Upper lobe of left lung (tissue), 6 donors: ENCODE measurements around the gene PANK1. TPM values are rescaled to one million over a fixed set of nuclear protein-coding genes. Genes with fewer than 3 reads are reported as not detected.
"Not testable (repeated sequence)": the region's sequence is repeated elsewhere in the genome, so short reads cannot be mapped to it uniquely, and the experiment has no call there.

ENCODE experiments used
- ATAC-seq, 2 donors: fragments of 200-7000 bp; cut with Tn5 transposase; one replicate each; pipeline ENCODE4 v1.9.1; 2022; ENCODE audit warnings: mild to moderate bottlenecking in 2 of 2, moderate library complexity in 2 of 2; ENCODE audit not compliant: low FRiP score in 2 of 2
- DNase-seq, 2 donors: peaks; one replicate each; pipeline ENCODE4 v3.0.0-alpha.2; 2019 to 2020
- H3K27ac ChIP-seq, 4 donors: fragments of 200-600 bp; sonication (generic); one replicate each; pipeline ENCODE4 v1.5.1; 2016 to 2019
- H3K27me3 ChIP-seq, 4 donors: fragments of 200-600 bp; sonication (generic); one replicate each; pipeline ENCODE4 v1.5.1; 2017 to 2019
- H3K36me3 ChIP-seq, 4 donors: fragments of 200-600 bp; sonication (generic); one replicate each; pipeline ENCODE4 v1.5.1; 2016 to 2019
- H3K4me1 ChIP-seq, 4 donors: fragments of 200-600 bp; sonication (generic); one replicate each; pipeline ENCODE4 v1.5.1; 2018 to 2019
- H3K4me3 ChIP-seq, 4 donors: fragments of 200-600 bp; sonication (generic); one replicate each; pipeline ENCODE4 v1.5.1; 2017 to 2019; ENCODE audit warnings: mild to moderate bottlenecking in 2 of 4, moderate library complexity in 1 of 4
- H3K9me3 ChIP-seq, 4 donors: fragments of 200-600 bp; sonication (generic); one replicate each; pipeline ENCODE4 v1.5.1; 2018 to 2019
- EP300 ChIP-seq, 4 donors: sonication (generic); formaldehyde crosslinking; IDR thresholded peaks; one replicate each; pipeline ENCODE4 v1.5.1; 2017; ENCODE audit warnings: antibody characterized with exemption in 4 of 4, control low read depth in 2 of 4
- POLR2A ChIP-seq, 4 donors: fragments of 450-650 bp; IDR thresholded peaks; one replicate each; pipeline ENCODE4 v1.5.1; 2016 to 2017; ENCODE audit warnings: antibody characterized with exemption in 4 of 4, mild to moderate bottlenecking in 2 of 4
- POLR2AphosphoS5 ChIP-seq, 2 donors: sonication (generic); formaldehyde crosslinking; IDR thresholded peaks; one replicate each; pipeline ENCODE4 v1.5.1; 2017; ENCODE audit warnings: antibody characterized with exemption in 2 of 2
- WGBS, 2 donors: methylation state at CpG; one replicate each; pipeline ENCODE4 v1.1.5; 2017 to 2018; 5-methylcytosine and 5-hydroxymethylcytosine counted together
- total RNA-seq, 6 donors: library from RNA; depleted of rRNA in 4 of 6; stranded (reverse); fragments of >200 nt in 4 of 6; gene quantifications; one replicate each; pipeline versions ENCODE4 v1.1.0 to v1.2.1, GENCODE V29; 2016 to 2021
- TF ChIP-seq, protein P1 (sequence below), 6 experiments: fragments of 450-650 bp in 4 of 6; fragments of 200-600 bp in 2 of 6; sonication (generic) in 2 of 6; IDR thresholded peaks; one replicate each; pipeline ENCODE4 v1.5.1; 2016 to 2019; ENCODE audit warnings: antibody characterized with exemption in 6 of 6
- donor health status: DM: no; HTN: no; CAD: no; lungs with moderate emphysema.
- donor health status: DM: no; HTN: yes; CAD: no; lungs with severe emphysema.

The PANK1 gene
- total RNA-seq, 6 donors from 2014 or later, result 3.1 to 22.9 (median 7.3) TPM

DNA sequence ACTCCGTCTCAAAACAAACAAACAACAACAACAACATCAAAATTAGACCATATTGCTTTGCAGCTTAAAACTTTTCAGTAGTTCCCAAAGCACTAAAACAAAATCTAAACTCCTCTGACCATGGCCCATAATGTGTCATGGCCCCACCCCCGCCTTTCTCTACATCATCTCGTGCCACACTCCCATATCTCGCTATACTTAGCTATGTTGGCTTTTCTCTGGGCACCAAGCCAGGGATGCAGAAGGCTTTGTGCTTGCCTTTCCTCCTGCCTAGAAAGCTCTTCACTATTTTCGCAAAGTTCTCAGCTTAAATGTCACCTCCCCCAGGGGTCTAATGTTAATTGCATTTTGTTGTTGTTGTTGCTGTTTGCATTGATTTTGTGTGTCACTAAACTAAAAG is 94.5 kb downstream of the PANK1 start:
- no peak for ATAC-seq
- H3K4me3 ChIP-seq, result no peak overlapping the region
- H3K27me3 ChIP-seq, result no peaks in the 10 kb centered on the region
- H3K36me3 ChIP-seq, result no peaks in the 10 kb centered on the region
- no peak overlapping the region for H3K27ac ChIP-seq
- no peaks in the 10 kb centered on the region for H3K9me3 ChIP-seq
- no peaks in the 10 kb centered on the region for H3K4me1 ChIP-seq
- TF ChIP-seq, protein P1, sequence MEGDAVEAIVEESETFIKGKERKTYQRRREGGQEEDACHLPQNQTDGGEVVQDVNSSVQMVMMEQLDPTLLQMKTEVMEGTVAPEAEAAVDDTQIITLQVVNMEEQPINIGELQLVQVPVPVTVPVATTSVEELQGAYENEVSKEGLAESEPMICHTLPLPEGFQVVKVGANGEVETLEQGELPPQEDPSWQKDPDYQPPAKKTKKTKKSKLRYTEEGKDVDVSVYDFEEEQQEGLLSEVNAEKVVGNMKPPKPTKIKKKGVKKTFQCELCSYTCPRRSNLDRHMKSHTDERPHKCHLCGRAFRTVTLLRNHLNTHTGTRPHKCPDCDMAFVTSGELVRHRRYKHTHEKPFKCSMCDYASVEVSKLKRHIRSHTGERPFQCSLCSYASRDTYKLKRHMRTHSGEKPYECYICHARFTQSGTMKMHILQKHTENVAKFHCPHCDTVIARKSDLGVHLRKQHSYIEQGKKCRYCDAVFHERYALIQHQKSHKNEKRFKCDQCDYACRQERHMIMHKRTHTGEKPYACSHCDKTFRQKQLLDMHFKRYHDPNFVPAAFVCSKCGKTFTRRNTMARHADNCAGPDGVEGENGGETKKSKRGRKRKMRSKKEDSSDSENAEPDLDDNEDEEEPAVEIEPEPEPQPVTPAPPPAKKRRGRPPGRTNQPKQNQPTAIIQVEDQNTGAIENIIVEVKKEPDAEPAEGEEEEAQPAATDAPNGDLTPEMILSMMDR (IDR thresholded peaks at IDR 0.05), result no peak
- no peak for TF ChIP-seq POLR2AphosphoS5 (IDR thresholded peaks at IDR 0.05)
- TF ChIP-seq POLR2A (IDR thresholded peaks at IDR 0.05), result no peak
- TF ChIP-seq EP300 (IDR thresholded peaks at IDR 0.05), result no peak
- 50 to 66% methylated on average over 5 of the region's 5 CpGs for WGBS, 2 donors
- no peak for DNase-seq

DNA sequence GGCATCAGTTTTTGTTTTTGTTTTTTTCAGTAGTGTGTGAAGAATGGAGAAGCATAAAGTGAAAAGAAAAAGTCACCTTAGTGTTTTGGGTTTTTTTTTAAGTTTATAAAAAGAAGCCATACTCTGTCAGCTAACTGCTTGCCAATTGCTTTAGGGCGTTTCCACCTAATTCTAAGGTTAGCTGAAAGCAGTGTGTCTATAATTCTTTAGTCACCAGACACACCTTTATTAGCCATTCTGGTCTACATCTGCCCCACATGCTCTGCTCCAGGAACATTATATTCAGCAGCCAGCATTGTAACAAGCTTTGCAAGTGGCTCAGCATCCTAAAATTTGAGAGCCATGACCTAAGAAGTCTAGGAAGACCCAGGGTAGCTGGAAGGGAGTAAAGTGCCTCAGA is 95.5 kb downstream of the PANK1 start:
- TF ChIP-seq, protein P1 (IDR thresholded peaks at IDR 0.05), result no peak
- TF ChIP-seq POLR2AphosphoS5 (IDR thresholded peaks at IDR 0.05) (no peak), EP300 (IDR thresholded peaks at IDR 0.05) (no peak)
- no peak overlapping the region for H3K4me3 ChIP-seq
- no peaks in the 10 kb centered on the region for H3K27me3 ChIP-seq
- H3K9me3 ChIP-seq, result no peaks in the 10 kb centered on the region
- ATAC-seq (no peak), DNase-seq (no peak)
- H3K4me1 ChIP-seq, result no peaks in the 10 kb centered on the region
- H3K27ac ChIP-seq, result no peak overlapping the region
- H3K36me3 ChIP-seq, result no peaks in the 10 kb centered on the region
- WGBS, 2 donors, result 68 to 76% methylated on average over 1 of the region's 1 CpG

DNA sequence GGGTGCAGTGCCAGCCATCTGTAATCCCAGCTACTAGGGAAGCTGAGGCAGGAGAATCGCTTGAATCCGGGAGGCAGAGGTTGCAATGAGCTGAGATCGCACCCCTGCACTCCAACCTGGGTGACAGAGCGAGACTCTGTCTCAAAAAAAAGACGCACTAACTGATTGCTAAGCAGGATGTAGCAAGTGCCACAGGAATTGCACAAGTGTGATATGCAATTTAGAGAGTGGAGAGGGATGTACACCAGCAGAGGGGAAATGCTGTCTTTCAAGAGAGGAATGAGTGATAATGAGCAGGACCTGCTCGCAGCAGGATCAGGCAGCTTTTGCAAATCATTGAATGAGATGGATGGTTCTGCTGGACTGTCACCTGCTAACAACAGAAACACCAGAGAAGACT is 96.4 kb downstream of the PANK1 start:
- ATAC-seq, result no peak
- no peak overlapping the region for H3K27ac ChIP-seq
- 56 to 59% methylated on average over 6 of the region's 6 CpGs for WGBS, 2 donors

DNA sequence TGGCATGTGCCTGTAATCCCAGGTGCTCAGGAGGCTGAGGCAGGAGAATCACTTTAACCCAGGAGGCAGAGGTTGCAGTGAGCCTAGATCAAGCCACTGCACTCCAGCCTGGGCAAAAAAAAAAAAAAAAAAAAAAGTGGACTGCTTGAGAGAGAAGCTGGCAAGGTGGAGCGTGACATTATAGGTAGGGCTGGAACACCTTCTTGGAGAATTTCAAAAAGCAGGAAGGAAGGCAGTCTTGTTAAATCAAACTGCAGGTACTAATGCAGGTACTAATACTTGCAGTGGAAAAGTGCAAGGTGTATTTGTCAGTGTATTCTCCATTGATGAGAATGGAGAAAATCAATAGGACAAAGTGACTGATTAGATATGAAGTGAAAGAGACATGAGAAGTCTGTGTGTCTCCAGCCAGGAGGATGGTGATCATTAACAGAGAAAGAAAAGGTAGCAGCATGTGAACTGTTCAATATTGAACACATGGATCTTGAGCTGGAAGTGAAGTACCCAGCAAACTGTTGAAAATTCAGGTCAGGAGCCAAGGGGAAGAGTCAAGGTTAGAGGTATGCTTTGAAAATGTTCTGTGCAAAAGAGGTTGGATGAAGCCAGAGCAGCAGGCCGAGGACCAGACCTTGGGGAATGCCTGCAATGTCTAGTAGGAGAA is 97.1 kb downstream of the PANK1 start:
- WGBS, 2 donors, result 68 to 70% methylated on average over 2 of the region's 2 CpGs
- TF ChIP-seq POLR2AphosphoS5 (IDR thresholded peaks at IDR 0.05) (no peak), POLR2A (IDR thresholded peaks at IDR 0.05) (no peak), EP300 (IDR thresholded peaks at IDR 0.05) (no peak)
- TF ChIP-seq, protein P1 (IDR thresholded peaks at IDR 0.05), result no peak
- Histone ChIP-seq H3K4me3 (no peak overlapping the region), H3K27me3 (no peaks in the 10 kb centered on the region), H3K36me3 (no peaks in the 10 kb centered on the region), H3K9me3 (no peaks in the 10 kb centered on the region), H3K4me1 (no peaks in the 10 kb centered on the region), H3K27ac (no peak overlapping the region)
- ATAC-seq, result no peak
- no peak for DNase-seq

More for the DNA sequence above, 96.4 kb downstream of the PANK1 start:
- Histone ChIP-seq H3K27me3 (no peaks in the 10 kb centered on the region), H3K4me1 (no peaks in the 10 kb centered on the region), H3K4me3 (no peak overlapping the region), H3K36me3 (no peaks in the 10 kb centered on the region), H3K9me3 (no peaks in the 10 kb centered on the region)
- no peak for TF ChIP-seq POLR2AphosphoS5 (IDR thresholded peaks at IDR 0.05)
- no peak for TF ChIP-seq POLR2A (IDR thresholded peaks at IDR 0.05)
- TF ChIP-seq EP300 (IDR thresholded peaks at IDR 0.05), result no peak
- TF ChIP-seq, protein P1 (IDR thresholded peaks at IDR 0.05), result no peak
- no peak for DNase-seq

DNA sequence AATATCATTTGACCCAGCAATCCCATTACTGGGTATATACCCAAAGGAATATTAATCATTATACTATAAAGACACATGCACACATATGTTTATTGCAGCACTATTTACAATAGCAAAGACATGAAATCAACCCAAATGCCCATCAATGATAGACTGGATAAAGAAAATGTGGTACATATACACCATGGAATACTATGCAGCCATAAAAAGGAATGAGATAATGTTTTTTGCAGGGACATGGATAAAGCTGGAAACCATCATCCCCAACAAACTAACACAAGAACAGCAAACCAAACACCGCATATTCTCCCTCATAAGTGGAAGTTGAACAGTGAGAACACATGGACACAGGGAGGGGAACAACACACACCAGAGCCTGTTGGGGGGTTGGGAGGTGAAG is 98.4 kb downstream of the PANK1 start:
- H3K27me3 ChIP-seq, ATAC-seq: not testable (repeated sequence)
- 93 to 100% methylated on average over 1 of the region's 1 CpG for WGBS, 2 donors

More for the DNA sequence above, 98.4 kb downstream of the PANK1 start:
- not testable (repeated sequence) for DNase-seq, H3K36me3 ChIP-seq, H3K4me3 ChIP-seq, H3K27ac ChIP-seq, H3K4me1 ChIP-seq, H3K9me3 ChIP-seq
